ENCODE results near the gene PDHX. TPM values are rescaled to one million over a fixed set of nuclear protein-coding genes. Genes with fewer than 3 reads are reported as not detected.

PDHX gene
- total and polyA plus RNA-seq, 2 of the 4 experiments (the other 2 are of a cell fraction) = 19.8 to 26.7 TPM

GRCh38 chr11:34978236-34979191, 62.1 kb downstream of the PDHX start:
- no TSS peak for BruUV-seq (replicated peaks)
- peak overlapping the region; percentile 98 for H4K91ac ChIP-seq (ENCODE audit: insufficient read depth, low read depth, low read length)
- no peak for DNase-seq
- intact Hi-C loops (cut with micrococcal nuclease) (loop anchor here (5.0 kb wide), 1 partner anchor 214 kb away; no protein-coding TSS in a partner anchor), in situ Hi-C loops (cut with MboI; ENCODE audit: low sequenced_read_pairs) (no loop called here), dilution Hi-C loops (cut with HindIII; ENCODE audit: low sequenced_read_pairs, unreplicated experiment) (no loop called here)
- H3K14ac ChIP-seq (replicated peaks; ENCODE audit: low read depth, low read length) = peak overlapping the region; percentile 91
- peaks cover 9% of the 10 kb centered on the region for H3K9me1 ChIP-seq (ENCODE audit: insufficient read depth, low read length)
- H3K4ac ChIP-seq (ENCODE audit: low read depth, low read length) = peak overlapping the region; percentile 99
- H3K4me3 ChIP-seq (ENCODE audit: insufficient read depth, low read depth, low read length) = no peak overlapping the region
- H2BK15ac ChIP-seq (ENCODE audit: low read depth, low read length) = peak overlapping the region; percentile 99
- peak overlapping the region; percentile 100 for H3K27ac ChIP-seq (ENCODE audit: insufficient read depth, low read length)
- no peak for ATAC-seq (ENCODE audit: low read depth)
- peak overlapping the region; percentile 99 for H2BK20ac ChIP-seq (ENCODE audit: low read depth, low read length)
- peaks cover 3% of the 10 kb centered on the region for H3K36me3 ChIP-seq (ENCODE audit: control insufficient read depth, insufficient read depth, low read length)
- peak overlapping the region; percentile 100 for H3K18ac ChIP-seq (ENCODE audit: low read depth, low read length)
- H2BK5ac ChIP-seq (ENCODE audit: low read depth, low read length, poor library complexity, severe bottlenecking) = peak overlapping the region; percentile 96
- H2AK5ac ChIP-seq (ENCODE audit: low read depth, low read length) = peak overlapping the region; percentile 96
- H3K4me2 ChIP-seq (ENCODE audit: low read depth, low read length) = peak overlapping the region; percentile 56
- peak overlapping the region; percentile 78 for H3K9ac ChIP-seq (ENCODE audit: low read depth, low read length)
- H3K56ac ChIP-seq (ENCODE audit: extremely low read depth, insufficient read depth, low read length) = peak overlapping the region; percentile 88
- ChIA-PET POLR2A (ENCODE audit: unreplicated experiment) (interaction anchor here (0.6 to 3.5 kb wide), 2 partner anchors 84 to 162 kb away, joined by 3 to 44 read pairs; partner anchors contain the start of gene CD44), CTCF (interaction anchor here (0.6 to 0.8 kb wide), 3 partner anchors 15 to 465 kb away, joined by 3 read pairs; partner anchors contain the start of gene ELF5)
- no peaks in the 10 kb centered on the region for H4K20me1 ChIP-seq (ENCODE audit: insufficient read depth, low read length)
- peaks cover 19% of the 10 kb centered on the region for H3K4me1 ChIP-seq (ENCODE audit: control insufficient read depth, insufficient read depth, low read length)
- H4K5ac ChIP-seq (ENCODE audit: low read depth, low read length) = peak overlapping the region; percentile 100
- WGBS, 2 experiments (ENCODE audit: extremely low coverage in 2 of 2, insufficient read length in 1 of 2) = 65% methylated on average over 4 of the region's 7 CpGs; no CpG with 5 or more reads in 1 of the 2 experiments
- peak overlapping the region; percentile 24 for H2AFZ ChIP-seq (replicated peaks; ENCODE audit: low read length, poor library complexity)
- no peaks in the 10 kb centered on the region for H3K27me3 ChIP-seq (ENCODE audit: control insufficient read depth, insufficient read depth, low read length)
- peaks cover 24 to 34% of the 10 kb centered on the region in 2 experiments for H3K79me1 ChIP-seq (ENCODE audit: low read depth in 1 of 2, low read length in 2 of 2)
- TF ChIP-seq NFE2L2 (IDR thresholded peaks at IDR 0.05; ENCODE audit: low read depth, low read length) (no peak), SMC3 (IDR thresholded peaks at IDR 0.05; ENCODE audit: low read depth, low read length) (no peak), CTCF (conservative IDR thresholded peaks at IDR 0.05; ENCODE audit: low read depth, low read length) (no peak)
- H4K8ac ChIP-seq (ENCODE audit: low read depth in 2 of 2, low read length in 2 of 2) = peak overlapping the region; percentile 96 to 98
- no peaks in the 10 kb centered on the region for H3K9me3 ChIP-seq (ENCODE audit: control insufficient read depth, insufficient read depth, low read length)
- peak overlapping the region; percentile 94 for H3K23ac ChIP-seq (ENCODE audit: low read depth, low read length)
- peak overlapping the region; percentile 13 for H2AK9ac ChIP-seq (replicated peaks; ENCODE audit: low read depth, low read length, poor library complexity)
- peak overlapping the region; percentile 99 for H2BK120ac ChIP-seq (ENCODE audit: low read depth, low read length)
